Astrocyte (in vitro differentiated cells and primary cell): ENCODE results near the gene OXER1. TPM values are rescaled to one million over a fixed set of nuclear protein-coding genes. Genes with fewer than 3 reads are reported as not detected.

Experiments used
- DNase-seq: peaks from one replicate; pipeline ENCODE4 v3.0.0-alpha.2; 2010; ENCODE audit warnings: low read depth
- FAIRE-seq: peaks from 2 replicates; lab custom pipeline; 2011; peaks lifted over from hg19 to GRCh38; lab: Jason Lieb, UNC
- H2AFZ ChIP-seq: 2 replicates; pipeline ENCODE4 v1.6.0; 2012; ENCODE audit warnings: low read depth, low read length, inconsistent platforms
- H3K27ac ChIP-seq: 2 replicates; pipeline ENCODE4 v1.5.1; 2011; ENCODE audit warnings: low read depth, low read length, inconsistent platforms
- H3K27me3 ChIP-seq: 2 replicates; pipeline ENCODE4 v1.6.0; 2011; ENCODE audit warnings: low read length, inconsistent platforms; ENCODE audit not compliant: insufficient read depth
- H3K36me3 ChIP-seq: 2 replicates; pipeline ENCODE4 v1.5.1; 2011; ENCODE audit warnings: low read length, inconsistent platforms; ENCODE audit not compliant: insufficient read depth
- H3K4me1 ChIP-seq: 2 replicates; pipeline ENCODE4 v1.5.1; 2011; ENCODE audit warnings: low read length, inconsistent platforms; ENCODE audit not compliant: insufficient read depth
- H3K4me2 ChIP-seq: 2 replicates; pipeline ENCODE4 v1.6.0; 2012; ENCODE audit warnings: low read length, inconsistent platforms
- H3K4me3 ChIP-seq: 2 replicates; pipeline ENCODE4 v1.5.1; 2011; ENCODE audit warnings: low read depth, mild to moderate bottlenecking, low read length, inconsistent platforms; ENCODE audit not compliant: insufficient read depth
- H3K79me2 ChIP-seq: 2 replicates; pipeline ENCODE4 v1.6.0; 2012; ENCODE audit warnings: mild to moderate bottlenecking, low read length, inconsistent platforms; ENCODE audit not compliant: insufficient read depth
- H3K9ac ChIP-seq: 2 replicates; pipeline ENCODE4 v1.6.0; 2012; ENCODE audit warnings: mild to moderate bottlenecking, low read length, inconsistent platforms
- H3K9me3 ChIP-seq: 2 replicates; pipeline ENCODE4 v1.5.1; 2012; ENCODE audit warnings: low read depth, mild to moderate bottlenecking, low read length, inconsistent platforms; ENCODE audit not compliant: insufficient read depth
- H4K20me1 ChIP-seq: 2 replicates; pipeline ENCODE4 v1.6.0; 2012; ENCODE audit warnings: low read length, inconsistent platforms; ENCODE audit not compliant: insufficient read depth
- H3K27ac Mint-ChIP-seq: one replicate; pipeline ENCODE4 v1.8.0; 2021; ENCODE audit warnings: mild to moderate bottlenecking, mixed read lengths; ENCODE audit not compliant: unreplicated experiment
- H3K27me3 Mint-ChIP-seq: one replicate; pipeline ENCODE4 v1.8.0; 2021; ENCODE audit warnings: low read depth, mixed read lengths; ENCODE audit not compliant: unreplicated experiment
- H3K36me3 Mint-ChIP-seq: one replicate; pipeline ENCODE4 v1.8.0; 2021; ENCODE audit warnings: low read depth, mixed read lengths; ENCODE audit not compliant: unreplicated experiment
- H3K4me1 Mint-ChIP-seq: one replicate; pipeline ENCODE4 v1.8.0; 2021; ENCODE audit warnings: low read depth, mixed read lengths; ENCODE audit not compliant: unreplicated experiment
- H3K4me3 Mint-ChIP-seq: one replicate; pipeline ENCODE4 v1.8.0; 2021; ENCODE audit warnings: mild to moderate bottlenecking, moderate library complexity, mixed read lengths; ENCODE audit not compliant: unreplicated experiment
- H3K9me3 Mint-ChIP-seq: one replicate; pipeline ENCODE4 v1.8.0; 2021; ENCODE audit warnings: mild to moderate bottlenecking, mixed read lengths; ENCODE audit not compliant: unreplicated experiment
- EZH2 ChIP-seq: IDR thresholded peaks from 2 replicates; pipeline ENCODE4 v1.6.1; 2012; ENCODE audit warnings: mild to moderate bottlenecking, low read length, inconsistent platforms; ENCODE audit not compliant: insufficient read depth
- total RNA-seq: library from RNA; stranded (reverse); gene quantifications from 2 replicates; pipeline ENCODE4 v1.2.1, GENCODE V29; 2021
- TF ChIP-seq, protein P1 (sequence below): IDR thresholded peaks from 2 replicates; pipeline ENCODE4 v1.5.1; 2011; ENCODE audit warnings: low read depth, mild to moderate bottlenecking, inconsistent platforms, low read length, moderate library complexity; ENCODE audit not compliant: insufficient read depth

Gene OXER1
- total RNA-seq, 1 donor from 2014 or later, result 0.39 TPM

DNA sequence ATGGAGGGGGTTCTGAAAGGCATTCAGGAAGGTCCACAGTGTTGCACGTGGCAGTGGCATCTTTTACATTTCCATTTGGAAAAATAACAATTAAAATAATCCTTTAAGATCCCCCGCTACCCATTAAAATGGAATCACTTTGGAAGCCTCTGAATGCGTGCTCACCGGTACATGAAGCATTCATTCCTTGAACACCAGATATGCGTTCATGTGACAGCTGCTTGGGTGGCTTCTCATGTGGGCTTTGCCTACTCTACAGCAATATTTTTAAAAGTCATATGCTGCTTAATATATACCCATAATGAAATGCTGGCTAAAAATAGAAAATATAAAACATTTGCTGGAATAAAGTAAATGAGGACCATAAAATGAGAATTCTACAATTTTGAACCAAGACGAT lies 42.9 kb upstream of the OXER1 start:
- H3K4me3 Mint-ChIP-seq, result no peak overlapping the region
- TF ChIP-seq, protein P1, sequence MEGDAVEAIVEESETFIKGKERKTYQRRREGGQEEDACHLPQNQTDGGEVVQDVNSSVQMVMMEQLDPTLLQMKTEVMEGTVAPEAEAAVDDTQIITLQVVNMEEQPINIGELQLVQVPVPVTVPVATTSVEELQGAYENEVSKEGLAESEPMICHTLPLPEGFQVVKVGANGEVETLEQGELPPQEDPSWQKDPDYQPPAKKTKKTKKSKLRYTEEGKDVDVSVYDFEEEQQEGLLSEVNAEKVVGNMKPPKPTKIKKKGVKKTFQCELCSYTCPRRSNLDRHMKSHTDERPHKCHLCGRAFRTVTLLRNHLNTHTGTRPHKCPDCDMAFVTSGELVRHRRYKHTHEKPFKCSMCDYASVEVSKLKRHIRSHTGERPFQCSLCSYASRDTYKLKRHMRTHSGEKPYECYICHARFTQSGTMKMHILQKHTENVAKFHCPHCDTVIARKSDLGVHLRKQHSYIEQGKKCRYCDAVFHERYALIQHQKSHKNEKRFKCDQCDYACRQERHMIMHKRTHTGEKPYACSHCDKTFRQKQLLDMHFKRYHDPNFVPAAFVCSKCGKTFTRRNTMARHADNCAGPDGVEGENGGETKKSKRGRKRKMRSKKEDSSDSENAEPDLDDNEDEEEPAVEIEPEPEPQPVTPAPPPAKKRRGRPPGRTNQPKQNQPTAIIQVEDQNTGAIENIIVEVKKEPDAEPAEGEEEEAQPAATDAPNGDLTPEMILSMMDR, result no peak
- TF ChIP-seq EZH2, result no peak
- H3K4me1 Mint-ChIP-seq, result no peaks in the 10 kb centered on the region
- no peaks in the 10 kb centered on the region for H4K20me1 ChIP-seq
- H3K4me2 ChIP-seq, result no peak overlapping the region
- H3K4me3 ChIP-seq, result no peak overlapping the region
- no peak for FAIRE-seq
- H3K36me3 Mint-ChIP-seq, result no peaks in the 10 kb centered on the region
- no peaks in the 10 kb centered on the region for H3K36me3 ChIP-seq
- peaks cover 11% of the 10 kb centered on the region for H3K4me1 ChIP-seq
- H3K27ac ChIP-seq, result no peak overlapping the region
- no peak overlapping the region for H3K27ac Mint-ChIP-seq
- no peaks in the 10 kb centered on the region for H3K9me3 ChIP-seq
- no peak overlapping the region for H3K9ac ChIP-seq
- no peak overlapping the region for H2AFZ ChIP-seq
- H3K9me3 Mint-ChIP-seq, result no peaks in the 10 kb centered on the region
- DNase-seq, result no peak
- no peaks in the 10 kb centered on the region for H3K27me3 ChIP-seq
- H3K27me3 Mint-ChIP-seq, result no peaks in the 10 kb centered on the region
- H3K79me2 ChIP-seq, result no peaks in the 10 kb centered on the region

DNA sequence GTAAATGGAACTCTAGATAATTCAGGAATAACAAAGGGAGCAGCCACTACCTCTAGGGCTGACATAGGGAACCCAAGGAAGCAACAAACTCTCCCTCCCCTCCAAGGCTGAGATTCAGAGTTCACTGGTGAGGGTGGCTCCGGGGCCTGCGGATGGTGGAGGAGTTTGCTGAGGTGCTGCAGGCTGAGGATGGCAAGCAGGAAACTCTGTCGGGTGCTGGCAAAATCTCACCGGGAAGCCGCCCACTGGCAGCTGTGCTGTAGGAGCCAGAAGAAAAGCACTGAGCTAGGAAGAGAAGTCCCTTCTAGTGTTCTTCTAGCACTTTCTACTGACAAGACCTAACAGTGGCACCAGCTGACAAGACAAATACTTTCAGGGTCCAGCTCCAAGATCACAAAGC lies 41.0 kb upstream of the OXER1 start:
- H3K36me3 ChIP-seq, result no peaks in the 10 kb centered on the region
- H3K9me3 ChIP-seq, result no peaks in the 10 kb centered on the region
- DNase-seq, result no peak
- TF ChIP-seq EZH2, result no peak
- Mint-ChIP-seq H3K9me3 (no peaks in the 10 kb centered on the region), H3K36me3 (no peaks in the 10 kb centered on the region), H3K27me3 (no peaks in the 10 kb centered on the region), H3K4me1 (no peaks in the 10 kb centered on the region), H3K4me3 (no peak overlapping the region), H3K27ac (no peak overlapping the region)
- no peaks in the 10 kb centered on the region for H3K4me1 ChIP-seq
- no peaks in the 10 kb centered on the region for H3K79me2 ChIP-seq
- no peaks in the 10 kb centered on the region for H3K27me3 ChIP-seq
- H2AFZ ChIP-seq, result no peak overlapping the region
- no peaks in the 10 kb centered on the region for H4K20me1 ChIP-seq
- no peak overlapping the region for H3K4me3 ChIP-seq
- no peak overlapping the region for H3K27ac ChIP-seq
- H3K9ac ChIP-seq, result no peak overlapping the region
- FAIRE-seq, result no peak
- H3K4me2 ChIP-seq, result no peak overlapping the region

DNA sequence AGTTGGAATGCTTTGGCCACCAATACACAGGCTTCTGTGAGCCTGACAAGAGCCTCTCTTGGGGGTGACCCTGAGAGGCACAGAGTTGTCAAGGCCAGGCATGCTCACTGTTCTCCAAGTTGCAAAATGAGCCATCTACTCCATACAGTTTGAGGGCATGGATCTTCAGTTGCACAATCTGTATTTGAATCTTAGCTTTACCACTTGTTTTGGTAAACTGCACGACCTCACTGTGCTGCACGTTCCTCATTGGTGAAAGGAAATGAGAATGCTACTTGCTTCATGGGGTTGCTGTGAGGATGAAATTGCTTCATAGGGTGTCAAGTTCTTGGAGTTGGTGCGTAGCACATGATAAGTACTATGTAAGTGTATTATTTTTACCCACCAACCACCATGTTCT lies 40.4 kb upstream of the OXER1 start:
- Histone ChIP-seq H3K9me3 (no peaks in the 10 kb centered on the region), H3K4me1 (no peaks in the 10 kb centered on the region), H3K27me3 (no peaks in the 10 kb centered on the region), H3K79me2 (no peaks in the 10 kb centered on the region), H2AFZ (no peak overlapping the region), H3K36me3 (no peaks in the 10 kb centered on the region), H3K4me2 (no peak overlapping the region), H3K27ac (no peak overlapping the region), H3K9ac (no peak overlapping the region), H3K4me3 (no peak overlapping the region), H4K20me1 (no peaks in the 10 kb centered on the region)
- Mint-ChIP-seq H3K36me3 (no peaks in the 10 kb centered on the region), H3K4me1 (no peaks in the 10 kb centered on the region), H3K4me3 (no peak overlapping the region), H3K9me3 (no peaks in the 10 kb centered on the region), H3K27me3 (no peaks in the 10 kb centered on the region), H3K27ac (no peak overlapping the region)
- DNase-seq, result no peak
- FAIRE-seq, result no peak
- no peak for TF ChIP-seq EZH2
- TF ChIP-seq, protein P1, result no peak
